ENCODE results near the gene AGPAT1. TPM values are rescaled to one million over a fixed set of nuclear protein-coding genes. Genes with fewer than 3 reads are reported as not detected.
"Not testable (repeated sequence)": the region's sequence is repeated elsewhere in the genome, so short reads cannot be mapped to it uniquely, and the experiment has no call there.

The AGPAT1 gene
- total RNA-seq, 1 donor from 2014 or later: 81.1 TPM

GRCh38 chr6:32147401-32148132 is 28.3 kb downstream of the AGPAT1 start:
- Mint-ChIP-seq H3K27me3 (ENCODE audit: unreplicated experiment) (no peaks in the 10 kb centered on the region), H3K4me3 (ENCODE audit: unreplicated experiment) (no peak overlapping the region), H3K9me3 (ENCODE audit: unreplicated experiment) (no peaks in the 10 kb centered on the region), H3K4me1 (ENCODE audit: unreplicated experiment) (peaks cover 14% of the 10 kb centered on the region), H3K27ac (ENCODE audit: unreplicated experiment) (no peak overlapping the region), H3K36me3 (ENCODE audit: unreplicated experiment) (peaks cover 2% of the 10 kb centered on the region)
- no peak for DNase-seq (ENCODE audit: extremely low spot score, unreplicated experiment)
- TF ChIP-seq CTCF (IDR thresholded peaks at IDR 0.05): no peak

- H3K27ac Mint-ChIP-seq (ENCODE audit: unreplicated experiment): no peak overlapping the region
- no peak for TF ChIP-seq CTCF (IDR thresholded peaks at IDR 0.05)
- no peak for DNase-seq (ENCODE audit: extremely low spot score, unreplicated experiment)
- no peak overlapping the region for H3K4me3 Mint-ChIP-seq (ENCODE audit: unreplicated experiment)
- no peaks in the 10 kb centered on the region for H3K9me3 Mint-ChIP-seq (ENCODE audit: unreplicated experiment)
- peaks cover 2% of the 10 kb centered on the region for H3K36me3 Mint-ChIP-seq (ENCODE audit: unreplicated experiment)
- H3K4me1 Mint-ChIP-seq (ENCODE audit: unreplicated experiment): peaks cover 8% of the 10 kb centered on the region
- H3K27me3 Mint-ChIP-seq (ENCODE audit: unreplicated experiment): no peaks in the 10 kb centered on the region
These were observed 29.2 kb downstream of the AGPAT1 start for GRCh38 chr6:32146687-32147086.

GRCh38 chr6:32146287-32146686 is 29.6 kb downstream of the AGPAT1 start:
- H3K9me3 Mint-ChIP-seq (ENCODE audit: unreplicated experiment): no peaks in the 10 kb centered on the region
- H3K27me3 Mint-ChIP-seq (ENCODE audit: unreplicated experiment): no peaks in the 10 kb centered on the region
- peaks cover 6% of the 10 kb centered on the region for H3K4me1 Mint-ChIP-seq (ENCODE audit: unreplicated experiment)
- DNase-seq (ENCODE audit: extremely low spot score, unreplicated experiment): no peak
- H3K27ac Mint-ChIP-seq (ENCODE audit: unreplicated experiment): no peak overlapping the region
- peaks cover 2% of the 10 kb centered on the region for H3K36me3 Mint-ChIP-seq (ENCODE audit: unreplicated experiment)
- no peak for TF ChIP-seq CTCF (IDR thresholded peaks at IDR 0.05)
- H3K4me3 Mint-ChIP-seq (ENCODE audit: unreplicated experiment): no peak overlapping the region

GRCh38 chr6:32144238-32144637 is 31.6 kb downstream of the AGPAT1 start:
- not testable (repeated sequence) for H3K9me3 Mint-ChIP-seq (ENCODE audit: unreplicated experiment); H3K4me3 Mint-ChIP-seq (ENCODE audit: unreplicated experiment); H3K4me1 Mint-ChIP-seq (ENCODE audit: unreplicated experiment); H3K27me3 Mint-ChIP-seq (ENCODE audit: unreplicated experiment); DNase-seq (ENCODE audit: extremely low spot score, unreplicated experiment); H3K27ac Mint-ChIP-seq (ENCODE audit: unreplicated experiment); H3K36me3 Mint-ChIP-seq (ENCODE audit: unreplicated experiment)

GRCh38 chr6:32140420-32141046 is 35.4 kb downstream of the AGPAT1 start:
- no peaks in the 10 kb centered on the region for H3K9me3 Mint-ChIP-seq (ENCODE audit: unreplicated experiment)
- no peak for TF ChIP-seq CTCF (IDR thresholded peaks at IDR 0.05)
- H3K4me1 Mint-ChIP-seq (ENCODE audit: unreplicated experiment): no peaks in the 10 kb centered on the region
- no peaks in the 10 kb centered on the region for H3K36me3 Mint-ChIP-seq (ENCODE audit: unreplicated experiment)
- no peak overlapping the region for H3K4me3 Mint-ChIP-seq (ENCODE audit: unreplicated experiment)
- no peaks in the 10 kb centered on the region for H3K27me3 Mint-ChIP-seq (ENCODE audit: unreplicated experiment)
- DNase-seq (ENCODE audit: extremely low spot score, unreplicated experiment): no peak
- H3K27ac Mint-ChIP-seq (ENCODE audit: unreplicated experiment): no peak overlapping the region

All from osteocyte (in vitro differentiated cells).